HepG2 (cell line): ENCODE results near the gene MASP2. TPM values are rescaled to one million over a fixed set of nuclear protein-coding genes. Genes with fewer than 3 reads are reported as not detected.

Source experiments
- BORCS8-MEF2B ChIP-seq: sonication (generic); formaldehyde crosslinking; IDR thresholded peaks from 2 replicates; pipeline ENCODE4 v1.8.0; 2022; ENCODE audit warnings: mild to moderate bottlenecking, missing genetic modification reagents
- FLYWCH1 ChIP-seq: sonication (generic); formaldehyde crosslinking; IDR thresholded peaks from 2 replicates; pipeline ENCODE4 v1.8.1; 2023; ENCODE audit warnings: mild to moderate bottlenecking, missing genetic modification reagents
- GPBP1L1 ChIP-seq: sonication (generic); formaldehyde crosslinking; IDR thresholded peaks from 2 replicates; pipeline ENCODE4 v1.5.0; 2020; ENCODE audit warnings: mild to moderate bottlenecking, missing genetic modification reagents
- IKZF5 ChIP-seq: IDR thresholded peaks from 2 replicates; pipeline ENCODE4 v1.6.1; 2018; ENCODE audit warnings: missing genetic modification reagents, mild to moderate bottlenecking, missing compliant biosample characterization
- NKX3-1 ChIP-seq: sonication (generic); formaldehyde crosslinking; IDR thresholded peaks from 2 replicates; pipeline ENCODE4 v1.5.0; 2020; ENCODE audit warnings: missing genetic modification reagents
- NONO ChIP-seq, 2 experiments: fragments of 450-650 bp in 1 of 2; sonication (generic) in 1 of 2; formaldehyde crosslinking in 1 of 2; IDR thresholded peaks in 1 of 2; conservative IDR thresholded peaks in 1 of 2; 2 replicates each; pipeline versions ENCODE4 v1.6.1 to v1.8.0; 2017 to 2022; ENCODE audit warnings: mild to moderate bottlenecking in 1 of 2, missing genetic modification reagents in 1 of 2, moderate library complexity in 1 of 2
- PRPF4 ChIP-seq: fragments of 200-400 bp; formaldehyde crosslinking; IDR thresholded peaks from 2 replicates; pipeline ENCODE4 v1.6.1; 2016; ENCODE audit warnings: low read length, low read depth; ENCODE audit not compliant: poor library complexity, severe bottlenecking
- RFXANK ChIP-seq: IDR thresholded peaks from 2 replicates; pipeline ENCODE4 v1.6.1; 2016
- SAP130 ChIP-seq: IDR thresholded peaks from 2 replicates; pipeline ENCODE4 v1.6.1; 2016; ENCODE audit warnings: low read depth
- SMAD1 ChIP-seq: sonication (generic); formaldehyde crosslinking; IDR thresholded peaks from 2 replicates; pipeline ENCODE4 v1.4.0; 2020; ENCODE audit warnings: missing genetic modification reagents, low read depth, mild to moderate bottlenecking, borderline replicate concordance
- SMYD3 ChIP-seq: sonication (generic); formaldehyde crosslinking; IDR thresholded peaks from 2 replicates; pipeline ENCODE4 v1.8.1; 2023; ENCODE audit warnings: mild to moderate bottlenecking, missing genetic modification reagents
- YEATS2 ChIP-seq: sonication (generic); formaldehyde crosslinking; IDR thresholded peaks from 2 replicates; pipeline ENCODE4 v1.4.0; 2020; ENCODE audit warnings: missing genetic modification reagents, borderline replicate concordance
- ZFP1 ChIP-seq: IDR thresholded peaks from 2 replicates; pipeline ENCODE4 v1.6.1; 2016
- ZFP91 ChIP-seq: sonication (generic); formaldehyde crosslinking; IDR thresholded peaks from 2 replicates; pipeline ENCODE4 v1.9.0; 2022; ENCODE audit warnings: missing genetic modification reagents, mild to moderate bottlenecking, borderline replicate concordance
- ZIK1 ChIP-seq: sonication (generic); formaldehyde crosslinking; IDR thresholded peaks from 2 replicates; pipeline ENCODE4 v1.5.0; 2020; ENCODE audit warnings: mild to moderate bottlenecking, low read depth, missing genetic modification reagents, borderline replicate concordance
- ZMYM3 ChIP-seq: sonication (generic); formaldehyde crosslinking; IDR thresholded peaks from 2 replicates; pipeline ENCODE4 v1.5.1; 2020; ENCODE audit warnings: mild to moderate bottlenecking, missing genetic modification reagents
- ZNF136 ChIP-seq: sonication (generic); formaldehyde crosslinking; IDR thresholded peaks from 2 replicates; pipeline ENCODE4 v1.8.1; 2022; ENCODE audit warnings: low read depth, mild to moderate bottlenecking, moderate library complexity, missing genetic modification reagents
- ZNF205 ChIP-seq: IDR thresholded peaks from 2 replicates; pipeline ENCODE4 v1.6.1; 2018; ENCODE audit warnings: missing biosample characterization, missing genetic modification reagents
- ZNF230 ChIP-seq: sonication (generic); formaldehyde crosslinking; IDR thresholded peaks from 2 replicates; pipeline ENCODE4 v1.4.0; 2020; ENCODE audit warnings: mild to moderate bottlenecking, missing genetic modification reagents
- ZNF235 ChIP-seq: sonication (generic); formaldehyde crosslinking; IDR thresholded peaks from 2 replicates; pipeline ENCODE4 v1.8.1; 2023; ENCODE audit warnings: mild to moderate bottlenecking, missing genetic modification reagents, borderline replicate concordance
- ZNF383 ChIP-seq: sonication (generic); formaldehyde crosslinking; IDR thresholded peaks from 2 replicates; pipeline ENCODE4 v1.4.0; 2020; ENCODE audit warnings: missing genetic modification reagents, mild to moderate bottlenecking, borderline replicate concordance
- ZNF552 ChIP-seq: sonication (generic); formaldehyde crosslinking; IDR thresholded peaks from 2 replicates; pipeline ENCODE4 v1.9.0; 2022; ENCODE audit warnings: missing genetic modification reagents, mild to moderate bottlenecking, borderline replicate concordance
- ZNF775 ChIP-seq: sonication (generic); formaldehyde crosslinking; IDR thresholded peaks from 2 replicates; pipeline ENCODE4 v1.4.0; 2020; ENCODE audit warnings: missing genetic modification reagents, mild to moderate bottlenecking, moderate library complexity, borderline replicate concordance
- polyA plus RNA-seq, 8 experiments: library from polyadenylated mRNA; depleted of rRNA in 3 of 8; stranded (reverse) in 7 of 8; unstranded in 1 of 8; fragments of >200 nt; fragmentation: Illumina TruSeq in 4 of 8; extraction: Trizol in 4 of 8; gene quantifications; 2 replicates each; pipeline versions ENCODE4 v1.2.1 to v1.2.3, GENCODE V29; 2011 to 2016; ENCODE audit warnings: low read depth in 4 of 8, missing spikeins in 1 of 8, mixed read lengths in 1 of 8; ENCODE audit not compliant: insufficient read depth in 1 of 8
- total RNA-seq, 5 experiments: library from RNA; depleted of rRNA; stranded (reverse); fragments of >200 nt; fragmentation: Illumina TruSeq; extraction: Trizol; gene quantifications; 2 replicates each; pipeline ENCODE4 v1.2.3, GENCODE V29; 2016; ENCODE audit warnings: low read depth in 1 of 5
- TF ChIP-seq, protein P1 (sequence below): sonication (generic); formaldehyde crosslinking; conservative IDR thresholded peaks from 2 replicates; pipeline ENCODE4 v1.5.0; 2020; ENCODE audit warnings: missing genetic modification reagents

MASP2 gene
- total and polyA plus RNA-seq, 2 of the 13 experiments (the other 11 are each of a cell fraction or from before 2014, with no cell fraction given), result 7.1 to 11.8 TPM

- TF ChIP-seq, protein P1, sequence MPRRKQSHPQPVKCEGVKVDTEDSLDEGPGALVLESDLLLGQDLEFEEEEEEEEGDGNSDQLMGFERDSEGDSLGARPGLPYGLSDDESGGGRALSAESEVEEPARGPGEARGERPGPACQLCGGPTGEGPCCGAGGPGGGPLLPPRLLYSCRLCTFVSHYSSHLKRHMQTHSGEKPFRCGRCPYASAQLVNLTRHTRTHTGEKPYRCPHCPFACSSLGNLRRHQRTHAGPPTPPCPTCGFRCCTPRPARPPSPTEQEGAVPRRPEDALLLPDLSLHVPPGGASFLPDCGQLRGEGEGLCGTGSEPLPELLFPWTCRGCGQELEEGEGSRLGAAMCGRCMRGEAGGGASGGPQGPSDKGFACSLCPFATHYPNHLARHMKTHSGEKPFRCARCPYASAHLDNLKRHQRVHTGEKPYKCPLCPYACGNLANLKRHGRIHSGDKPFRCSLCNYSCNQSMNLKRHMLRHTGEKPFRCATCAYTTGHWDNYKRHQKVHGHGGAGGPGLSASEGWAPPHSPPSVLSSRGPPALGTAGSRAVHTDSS, result no peak
- TF ChIP-seq BORCS8-MEF2B (CRISPR knock-in tag) (peak; percentile 86), RFXANK (CRISPR knock-in tag) (no peak), ZNF205 (CRISPR knock-in tag) (no peak), ZFP1 (CRISPR knock-in tag) (peak; percentile 26; the same call in 1 of the 2 replicates), SMAD1 (CRISPR knock-in tag) (peak; percentile 83; the same call in 1 of the 2 replicates), FLYWCH1 (CRISPR knock-in tag) (no peak), GPBP1L1 (no peak), SAP130 (CRISPR knock-in tag) (peak; percentile 75), NONO (IDR thresholded peaks at IDR 0.05) (no peak), NONO (CRISPR knock-in tag; conservative IDR thresholded peaks at IDR 0.05) (peak; percentile 79), ZNF552 (CRISPR knock-in tag) (no peak), PRPF4 (no peak), ZNF775 (peak; percentile 31; the same call in 1 of the 2 replicates), ZNF235 (CRISPR knock-in tag) (peak; percentile 98), ZMYM3 (CRISPR knock-in tag) (no peak), ZNF136 (CRISPR knock-in tag) (no peak), YEATS2 (peak; percentile 93), SMYD3 (CRISPR knock-in tag) (no peak), ZNF230 (CRISPR knock-in tag) (peak; percentile 81), ZIK1 (CRISPR knock-in tag) (peak; percentile 81; the same call in 1 of the 2 replicates), ZFP91 (peak; percentile 91), IKZF5 (CRISPR knock-in tag) (peak; percentile 80), ZNF383 (CRISPR knock-in tag) (0 out of 2 replicates have a peak, but pooled peaks have one; percentile 58), NKX3-1 (CRISPR knock-in tag) (peak; percentile 84; the same call in 1 of the 2 replicates)
These were observed 34.5 kb downstream of the MASP2 start, which contains the start of gene TARDBP (continued) for GRCh38 chr1:11012260-11013159.
